RWPE1 (cell line): ENCODE data around the gene UQCC3.
A peak's percentile ranks its signal among the peaks of the same experiment; 100 is the strongest.

Experiments
- CTCF ChIA-PET: fragments of 350-600 bp; sonication (Branson Sonifier 250); formaldehyde crosslinking; extraction: SDS; loops from one replicate; lab custom pipeline; 2021; lab: Yijun Ruan, JAX
- POLR2A ChIA-PET: fragments of 400-600 bp; formaldehyde crosslinking; extraction: SDS; loops from one replicate; lab custom pipeline; 2020; ENCODE audit warnings: antibody characterized with exemption; ENCODE audit not compliant: low non-redundant PET; lab: Yijun Ruan, JAX
- DNase-seq: peaks from one replicate; pipeline ENCODE4 v3.0.0; 2012; ENCODE audit warnings: low spot score
- H3K27ac ChIP-seq: fragments of 450-650 bp; 2 replicates; pipeline ENCODE4 v1.5.1; 2017
- TF ChIP-seq, protein P1 (sequence below): fragments of 450-650 bp; conservative IDR thresholded peaks from 2 replicates; pipeline ENCODE4 v1.5.1; 2017; ENCODE audit warnings: low read depth, mild to moderate bottlenecking

Gene UQCC3, protein sequence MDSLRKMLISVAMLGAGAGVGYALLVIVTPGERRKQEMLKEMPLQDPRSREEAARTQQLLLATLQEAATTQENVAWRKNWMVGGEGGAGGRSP

DNA sequence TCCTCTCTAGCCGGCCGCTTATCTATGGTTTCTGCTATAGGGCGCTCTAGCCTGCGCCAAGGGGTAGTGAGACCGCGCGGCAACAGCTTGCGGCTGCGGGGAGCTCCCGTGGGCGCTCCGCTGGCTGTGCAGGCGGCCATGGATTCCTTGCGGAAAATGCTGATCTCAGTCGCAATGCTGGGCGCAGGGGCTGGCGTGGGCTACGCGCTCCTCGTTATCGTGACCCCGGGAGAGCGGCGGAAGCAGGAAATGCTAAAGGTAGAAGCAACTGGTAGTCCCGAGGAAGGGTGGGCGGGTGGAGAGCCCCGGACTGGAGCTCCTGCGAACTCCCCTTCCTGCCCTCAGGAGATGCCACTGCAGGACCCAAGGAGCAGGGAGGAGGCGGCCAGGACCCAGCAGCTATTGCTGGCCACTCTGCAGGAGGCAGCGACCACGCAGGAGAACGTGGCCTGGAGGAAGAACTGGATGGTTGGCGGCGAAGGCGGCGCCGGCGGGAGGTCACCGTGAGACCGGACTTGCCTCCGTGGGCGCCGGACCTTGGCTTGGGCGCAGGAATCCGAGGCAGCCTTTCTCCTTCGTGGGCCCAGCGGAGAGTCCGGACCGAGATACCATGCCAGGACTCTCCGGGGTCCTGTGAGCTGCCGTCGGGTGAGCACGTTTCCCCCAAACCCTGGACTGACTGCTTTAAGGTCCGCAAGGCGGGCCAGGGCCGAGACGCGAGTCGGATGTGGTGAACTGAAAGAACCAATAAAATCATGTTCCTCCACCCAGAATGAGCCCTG is at the start of gene UQCC3, which contains the start of gene LBHD1:
UQCC3 (plus strand) TSS at position 66 of the 782 bp plus-strand sequence; CDS start at position 139, 73 bp downstream.
LBHD1 (minus strand) TSS at position 660 of the 782 bp plus-strand sequence. CDS start 2,236 bp downstream, outside the sequence.
- CTCF ChIA-PET = interaction anchor here (0.6 to 1.1 kb wide), 3 partner anchors 37 to 529 kb away, joined by 3 to 4 read pairs (median 3); no protein-coding TSS in a partner anchor
- peak within 1 kb of the TSS; percentile 94 for H3K27ac ChIP-seq
- POLR2A ChIA-PET = interaction anchor here (0.9 to 1.5 kb wide), 3 partner anchors 50 to 98 kb away, joined by 4 to 7 read pairs (median 4); partner anchors contain the start of genes B3GAT3, EEF1G and ZBTB3
- TF ChIP-seq, protein P1, sequence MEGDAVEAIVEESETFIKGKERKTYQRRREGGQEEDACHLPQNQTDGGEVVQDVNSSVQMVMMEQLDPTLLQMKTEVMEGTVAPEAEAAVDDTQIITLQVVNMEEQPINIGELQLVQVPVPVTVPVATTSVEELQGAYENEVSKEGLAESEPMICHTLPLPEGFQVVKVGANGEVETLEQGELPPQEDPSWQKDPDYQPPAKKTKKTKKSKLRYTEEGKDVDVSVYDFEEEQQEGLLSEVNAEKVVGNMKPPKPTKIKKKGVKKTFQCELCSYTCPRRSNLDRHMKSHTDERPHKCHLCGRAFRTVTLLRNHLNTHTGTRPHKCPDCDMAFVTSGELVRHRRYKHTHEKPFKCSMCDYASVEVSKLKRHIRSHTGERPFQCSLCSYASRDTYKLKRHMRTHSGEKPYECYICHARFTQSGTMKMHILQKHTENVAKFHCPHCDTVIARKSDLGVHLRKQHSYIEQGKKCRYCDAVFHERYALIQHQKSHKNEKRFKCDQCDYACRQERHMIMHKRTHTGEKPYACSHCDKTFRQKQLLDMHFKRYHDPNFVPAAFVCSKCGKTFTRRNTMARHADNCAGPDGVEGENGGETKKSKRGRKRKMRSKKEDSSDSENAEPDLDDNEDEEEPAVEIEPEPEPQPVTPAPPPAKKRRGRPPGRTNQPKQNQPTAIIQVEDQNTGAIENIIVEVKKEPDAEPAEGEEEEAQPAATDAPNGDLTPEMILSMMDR = no peak
- peak; percentile 80 for DNase-seq

DNA sequence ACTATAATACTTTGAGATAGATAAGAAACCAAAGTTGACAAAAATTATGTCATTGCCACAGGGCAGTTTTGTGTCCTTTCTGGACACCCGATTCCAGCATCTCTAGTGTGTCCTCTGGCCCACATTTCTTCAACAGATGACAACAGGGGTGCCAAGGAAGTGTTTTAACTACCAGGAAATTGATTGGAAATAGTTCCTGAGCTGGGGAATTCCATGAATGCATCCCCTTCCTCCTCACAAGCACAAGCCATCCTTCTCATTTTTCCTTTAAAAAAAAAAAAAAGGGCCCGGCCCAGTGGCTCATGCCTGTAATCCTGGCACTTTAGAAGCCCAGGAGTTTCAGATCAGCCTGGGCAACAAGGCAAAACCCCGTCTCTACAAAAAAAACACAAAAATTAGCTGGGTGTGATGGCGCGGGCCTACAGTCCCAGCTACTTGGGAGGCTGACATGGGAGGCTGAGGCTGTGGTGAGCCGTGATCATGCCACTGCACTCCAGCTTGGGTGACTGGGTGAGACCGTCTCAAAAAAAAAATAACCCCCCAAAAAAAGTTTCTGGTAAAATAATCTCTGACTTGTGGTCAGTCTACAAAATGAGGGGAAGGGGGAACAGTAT is 48.9 kb upstream of the UQCC3 start:
- TF ChIP-seq, protein P1 = no peak
- H3K27ac ChIP-seq = peak overlapping the region; percentile 98
- ChIA-PET POLR2A (interaction anchor here (0.7 to 3.1 kb wide), 5 partner anchors 9 to 49 kb away, joined by 3 to 13 read pairs (median 9); partner anchors contain the start of genes C11orf98, CSKMT, MTA2 and ROM1), CTCF (interaction anchor here (1.5 kb wide), 1 partner anchor 11 kb away, joined by 5 read pairs; no protein-coding TSS in a partner anchor)
- no peak for DNase-seq

DNA sequence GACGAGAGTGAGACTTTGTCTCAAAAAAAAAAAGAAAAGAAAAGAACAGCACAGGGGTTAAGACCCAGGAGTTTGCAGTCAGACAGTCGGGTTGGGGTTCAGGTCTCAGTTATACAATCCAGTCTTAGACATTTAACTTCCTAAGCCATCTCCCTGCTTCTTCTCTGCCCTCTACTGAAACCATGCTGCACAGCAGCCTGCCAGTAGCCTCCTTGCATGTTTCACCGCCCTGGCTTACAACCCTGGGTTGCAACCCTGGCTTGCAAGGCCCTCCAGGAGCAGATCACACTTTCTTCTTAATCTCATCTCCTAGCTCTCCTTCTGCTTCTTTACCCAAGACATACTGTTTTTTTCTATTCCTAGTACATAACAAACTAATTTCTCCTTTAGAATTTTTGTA is 43.8 kb upstream of the UQCC3 start:
- TF ChIP-seq, protein P1 = no peak
- DNase-seq = no peak
- POLR2A ChIA-PET = no interaction called here
- H3K27ac ChIP-seq = 0 out of 2 replicates have a peak overlapping the region, but pooled peaks have one; percentile 19
- CTCF ChIA-PET = no interaction called here

DNA sequence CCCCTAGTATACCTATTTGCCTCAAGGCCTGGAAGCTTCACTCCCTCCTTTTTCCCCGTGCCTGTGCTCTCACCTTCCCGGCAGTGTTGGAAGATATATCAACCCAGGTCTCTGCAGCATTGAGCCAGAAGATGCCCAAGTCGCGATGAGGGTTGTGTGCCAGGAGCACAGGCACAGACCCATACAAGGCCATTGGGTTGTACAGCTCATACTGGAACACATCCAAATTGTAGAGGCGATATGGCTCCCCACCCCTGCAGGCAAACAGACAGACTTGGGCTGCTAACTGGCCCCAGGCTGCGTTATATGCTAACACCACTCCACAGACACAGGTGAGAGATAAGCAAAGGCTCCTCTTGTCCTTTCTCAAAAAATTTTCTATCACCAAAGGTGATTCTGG is 39.0 kb upstream of the UQCC3 start:
- CTCF ChIA-PET = interaction anchor here (0.7 kb wide), 1 partner anchor 817 kb away, joined by 3 read pairs; no protein-coding TSS in a partner anchor
- peak overlapping the region; percentile 11 for H3K27ac ChIP-seq
- POLR2A ChIA-PET = no interaction called here
- TF ChIP-seq, protein P1 = no peak
- DNase-seq = no peak

DNA sequence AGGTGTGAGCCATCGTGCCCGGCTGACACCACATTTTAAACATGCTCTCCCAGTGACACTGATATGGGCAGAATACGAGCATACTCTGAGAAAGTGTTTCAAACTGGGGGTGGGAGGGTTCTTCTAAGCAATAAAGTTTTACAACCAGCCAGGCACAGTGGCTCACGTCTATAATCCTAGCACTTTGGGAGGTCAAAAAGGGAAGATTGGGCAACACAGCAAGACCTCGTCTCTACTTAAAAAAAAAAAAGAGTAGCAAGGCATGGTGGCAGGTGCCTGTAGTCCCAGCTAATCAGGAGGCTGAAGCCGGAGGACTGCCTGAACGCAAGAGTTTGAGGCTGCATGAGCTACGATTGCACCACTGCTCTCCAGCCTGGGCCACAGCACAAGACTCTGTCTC is 27.3 kb upstream of the UQCC3 start:
- peak overlapping the region; percentile 50 for H3K27ac ChIP-seq
- ChIA-PET POLR2A (interaction anchor here (1.4 kb wide), 1 partner anchor 9 kb away, joined by 3 read pairs; the partner anchor contains the start of gene INTS5), CTCF (no interaction called here)
- TF ChIP-seq, protein P1 = no peak
- no peak for DNase-seq

DNA sequence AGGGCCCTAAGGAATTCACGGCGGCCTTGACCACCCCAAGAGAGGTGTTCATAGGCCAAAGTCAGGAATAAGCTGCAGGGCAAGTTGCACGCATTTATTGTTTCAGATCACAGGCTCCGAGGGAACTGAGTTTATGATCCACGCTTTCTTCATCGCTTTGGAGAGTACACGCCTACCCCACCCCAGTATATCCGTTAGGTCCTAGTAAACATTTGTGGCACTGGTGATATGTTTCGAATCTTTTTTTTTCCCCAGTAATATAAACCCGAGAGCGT is 25.9 kb upstream of the UQCC3 start:
- ChIA-PET CTCF (interaction anchor here (0.8 kb wide), 1 partner anchor 251 kb away, joined by 3 read pairs; no protein-coding TSS in a partner anchor), POLR2A (interaction anchor here (0.6 kb wide), 1 partner anchor 44 kb away, joined by 4 read pairs; no protein-coding TSS in a partner anchor)
- peak overlapping the region; percentile 87 for H3K27ac ChIP-seq
- DNase-seq = no peak
- TF ChIP-seq, protein P1 = no peak
